Testis (tissue), 3 donors: Measurements from ENCODE around the gene ALDH4A1. TPM values are rescaled to one million over a fixed set of nuclear protein-coding genes. Genes with fewer than 3 reads are reported as not detected.

Source experiments
- DNase-seq: peaks from one replicate; pipeline ENCODE4 v3.0.0-alpha.2; 2019
- H3K27ac ChIP-seq, 2 donors: fragments of 200-600 bp; sonication (generic); one replicate each; pipeline ENCODE4 v1.5.1; 2019
- H3K27me3 ChIP-seq: fragments of 200-600 bp; sonication (generic); one replicate; pipeline ENCODE4 v1.5.1; 2019
- H3K36me3 ChIP-seq: fragments of 200-600 bp; sonication (generic); one replicate; pipeline ENCODE4 v1.5.1; 2017; ENCODE audit warnings: low read depth; ENCODE audit errors: missing control alignments
- H3K4me1 ChIP-seq: fragments of 200-600 bp; sonication (generic); one replicate; pipeline ENCODE4 v1.5.1; 2019
- H3K4me3 ChIP-seq, 2 donors: fragments of 200-600 bp; sonication (generic); one replicate each; pipeline ENCODE4 v1.5.1; 2017 to 2019
- H3K9me3 ChIP-seq: fragments of 200-600 bp; sonication (generic); one replicate; pipeline ENCODE4 v1.5.1; 2017
- CTCF ChIP-seq, 3 experiments: fragments of 450-650 bp in 2 of 3; fragments of 200-600 bp in 1 of 3; sonication (generic) in 1 of 3; IDR thresholded peaks; one replicate each; pipeline ENCODE4 v1.5.1; 2016 to 2019; ENCODE audit warnings: antibody characterized with exemption in 3 of 3, mild to moderate bottlenecking in 2 of 3, moderate library complexity in 1 of 3
- POLR2A ChIP-seq: fragments of 450-650 bp; IDR thresholded peaks from one replicate; pipeline ENCODE4 v1.6.1; 2017; ENCODE audit warnings: antibody characterized with exemption, mild to moderate bottlenecking, moderate library complexity
- WGBS, 2 donors: methylation state at CpG; one replicate each; pipeline ENCODE4 v1.1.5; 2018; 5-methylcytosine and 5-hydroxymethylcytosine counted together
- intact Hi-C: fragments of 100-400 bp; cut with DNase I; formaldehyde crosslinking; loops from one replicate; pipeline ENCODE4 v1.15.1; 2023; ENCODE audit warnings: low total_unique reads
- polyA plus RNA-seq: library from polyadenylated mRNA; stranded (reverse); fragments of 350-450 nt; fragmentation: Illumina TruSeq; extraction: RNeasy Lipid Tissue Mini Kit (QIAGEN cat#74804); gene quantifications from one replicate; pipeline ENCODE4 v1.2.3, GENCODE V29; 2014; ENCODE audit warnings: low read depth, low replicate concordance; ENCODE audit not compliant: insufficient read depth
- total RNA-seq, 2 donors: library from RNA; depleted of rRNA; stranded (reverse); fragments of >200 nt; gene quantifications; one replicate each; pipeline ENCODE4 v1.2.3, GENCODE V29; 2016

Gene ALDH4A1
- total and polyA plus RNA-seq, 3 donors from 2014 or later = 8.2 to 10.6 (median 9.6) TPM

DNA sequence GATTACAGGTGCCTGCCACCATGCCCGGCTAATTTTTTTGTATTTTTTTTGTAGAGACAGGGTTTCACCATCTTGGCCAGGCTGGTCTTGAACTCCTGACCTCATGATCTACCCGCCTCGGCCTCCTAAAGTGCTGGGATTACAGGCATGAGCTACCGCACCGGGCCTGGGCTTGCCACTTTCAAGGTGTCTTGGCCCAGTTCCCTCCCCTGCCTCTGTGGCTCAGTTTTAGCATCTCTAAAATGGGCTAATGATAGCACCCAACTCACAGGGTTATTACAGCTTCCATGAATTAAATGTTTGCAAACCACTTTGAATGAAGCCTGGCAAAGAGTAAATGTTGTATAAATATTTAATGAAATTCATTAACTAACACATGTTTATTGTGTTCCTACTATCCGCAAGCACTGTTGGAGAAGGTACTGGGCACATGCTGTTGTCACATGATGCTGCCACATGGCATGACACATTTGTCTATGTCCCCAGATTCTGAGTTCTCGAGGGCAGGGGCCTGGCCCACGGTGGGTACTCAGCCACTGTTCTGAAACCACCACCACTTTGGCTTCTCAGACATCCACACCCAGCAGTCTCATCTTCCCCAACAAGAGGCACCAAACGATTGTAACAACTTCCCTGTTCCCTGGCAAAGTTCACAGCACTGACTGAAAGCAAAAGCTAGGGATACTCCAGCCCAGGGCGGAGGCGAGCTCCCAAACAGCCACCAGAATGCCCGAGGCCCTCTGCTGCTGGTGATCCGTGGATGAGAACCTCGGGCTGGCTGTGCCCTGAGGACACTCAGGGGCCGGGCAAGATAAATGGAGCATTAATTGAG, 44.4 kb upstream of the ALDH4A1 start:
- no peaks in the 10 kb centered on the region for H3K36me3 ChIP-seq
- no peaks in the 10 kb centered on the region for H3K9me3 ChIP-seq
- no peak overlapping the region for H3K27ac ChIP-seq
- 79 to 86% methylated on average over 12 to 15 of the region's 15 CpGs for WGBS, 2 donors
- TF ChIP-seq CTCF (IDR thresholded peaks at IDR 0.05) = no peak
- TF ChIP-seq POLR2A = no peak
- no peaks in the 10 kb centered on the region for H3K27me3 ChIP-seq
- H3K4me3 ChIP-seq = no peak overlapping the region
- intact Hi-C loops = no loop called here
- no peak for DNase-seq
- peaks cover 16% of the 10 kb centered on the region for H3K4me1 ChIP-seq

GRCh38 chr1:18945401-18945849, 43.1 kb upstream of the ALDH4A1 start:
- 60 to 61% methylated on average over 13 to 14 of the region's 14 CpGs for WGBS, 2 donors
- no peaks in the 10 kb centered on the region for H3K36me3 ChIP-seq
- TF ChIP-seq CTCF (IDR thresholded peaks at IDR 0.05) = no peak
- TF ChIP-seq POLR2A = no peak
- H3K27me3 ChIP-seq = no peaks in the 10 kb centered on the region
- H3K27ac ChIP-seq = no peak overlapping the region
- DNase-seq = no peak
- peaks cover 12% of the 10 kb centered on the region for H3K4me1 ChIP-seq
- intact Hi-C loops = no loop called here
- H3K9me3 ChIP-seq = no peaks in the 10 kb centered on the region
- no peak overlapping the region for H3K4me3 ChIP-seq

GRCh38 chr1:18944810-18945209, 42.5 kb upstream of the ALDH4A1 start:
- no peak overlapping the region for H3K27ac ChIP-seq
- no peak overlapping the region for H3K4me3 ChIP-seq
- peaks cover 5% of the 10 kb centered on the region for H3K4me1 ChIP-seq
- H3K36me3 ChIP-seq = no peaks in the 10 kb centered on the region
- no peak for TF ChIP-seq CTCF (IDR thresholded peaks at IDR 0.05)
- TF ChIP-seq POLR2A = no peak
- H3K9me3 ChIP-seq = no peaks in the 10 kb centered on the region
- 58 to 61% methylated on average over 2 of the region's 2 CpGs for WGBS, 2 donors
- no peak for DNase-seq
- intact Hi-C loops = no loop called here
- no peaks in the 10 kb centered on the region for H3K27me3 ChIP-seq

- WGBS, 2 donors = 89 to 92% methylated on average over 5 to 9 of the region's 9 CpGs
- Histone ChIP-seq H3K4me1 (no peaks in the 10 kb centered on the region), H3K27me3 (no peaks in the 10 kb centered on the region), H3K4me3 (no peak overlapping the region), H3K27ac (no peak overlapping the region), H3K36me3 (no peaks in the 10 kb centered on the region), H3K9me3 (no peaks in the 10 kb centered on the region)
- DNase-seq = no peak
- TF ChIP-seq CTCF (IDR thresholded peaks at IDR 0.05) = no peak
- intact Hi-C loops = no loop called here
These were observed 41.7 kb upstream of the ALDH4A1 start for GRCh38 chr1:18943914-18944572.
